ENCODE results near the gene NOLC1.

GRCh38 chr10:102132193-102132562, 20.0 kb upstream of the NOLC1 start:
- TF ChIP-seq CTCF (IDR thresholded peaks at IDR 0.05): no peak
- no peak for TF ChIP-seq EZH2 (IDR thresholded peaks at IDR 0.05; ENCODE audit: borderline replicate concordance, insufficient read depth, low read depth, low read length, poor library complexity, severe bottlenecking)
